HG02885 (cell line): ENCODE measurements around the gene PRR5L.

Experiments used
- ATAC-seq: cut with Tn5 transposase; IDR thresholded peaks from one replicate; pipeline ENCODE4 v1.9.1; 2021; ENCODE audit warnings: mild to moderate bottlenecking; ENCODE audit not compliant: unreplicated experiment, poor library complexity

The PRR5L gene

DNA sequence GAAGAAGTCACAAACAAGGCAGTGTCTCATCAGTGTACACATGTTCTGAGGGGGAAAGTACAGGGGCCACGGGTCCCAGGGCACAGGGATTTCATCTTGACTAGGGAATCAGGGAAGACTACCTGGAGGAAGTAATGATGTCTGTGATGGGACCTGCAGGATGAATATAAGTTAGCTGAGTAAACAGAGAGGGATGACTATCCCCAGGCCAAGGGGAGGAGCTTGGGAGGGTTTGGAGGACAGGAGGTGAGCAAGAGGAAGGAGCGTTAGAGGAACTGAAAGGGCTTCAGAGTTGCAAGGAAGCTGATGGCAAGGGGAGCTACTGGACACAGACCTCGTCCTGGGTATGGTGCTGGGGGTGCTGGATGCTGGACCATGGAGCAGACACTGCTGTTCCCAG, 157.6 kb downstream of the PRR5L start:
- no peak for ATAC-seq

DNA sequence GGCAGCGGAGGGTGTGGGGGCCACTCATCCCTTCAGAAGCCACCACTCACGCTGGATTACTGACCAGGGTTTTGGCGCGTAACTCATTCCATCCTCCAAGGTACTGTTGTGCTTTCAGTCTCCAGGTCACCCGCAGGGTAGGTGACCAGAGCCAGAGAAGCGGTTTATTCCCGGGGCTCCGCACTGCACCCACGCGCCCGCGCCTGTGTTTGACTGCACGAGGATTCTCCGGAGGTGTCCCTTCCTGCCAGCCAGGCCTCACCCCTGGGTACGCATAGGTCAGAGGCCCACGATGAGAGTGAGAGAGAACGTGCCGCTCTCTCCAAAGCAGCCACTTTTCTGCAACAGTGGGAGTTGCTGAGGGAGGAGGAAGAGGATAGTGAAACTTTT, 158.5 kb downstream of the PRR5L start:
- ATAC-seq: no peak

DNA sequence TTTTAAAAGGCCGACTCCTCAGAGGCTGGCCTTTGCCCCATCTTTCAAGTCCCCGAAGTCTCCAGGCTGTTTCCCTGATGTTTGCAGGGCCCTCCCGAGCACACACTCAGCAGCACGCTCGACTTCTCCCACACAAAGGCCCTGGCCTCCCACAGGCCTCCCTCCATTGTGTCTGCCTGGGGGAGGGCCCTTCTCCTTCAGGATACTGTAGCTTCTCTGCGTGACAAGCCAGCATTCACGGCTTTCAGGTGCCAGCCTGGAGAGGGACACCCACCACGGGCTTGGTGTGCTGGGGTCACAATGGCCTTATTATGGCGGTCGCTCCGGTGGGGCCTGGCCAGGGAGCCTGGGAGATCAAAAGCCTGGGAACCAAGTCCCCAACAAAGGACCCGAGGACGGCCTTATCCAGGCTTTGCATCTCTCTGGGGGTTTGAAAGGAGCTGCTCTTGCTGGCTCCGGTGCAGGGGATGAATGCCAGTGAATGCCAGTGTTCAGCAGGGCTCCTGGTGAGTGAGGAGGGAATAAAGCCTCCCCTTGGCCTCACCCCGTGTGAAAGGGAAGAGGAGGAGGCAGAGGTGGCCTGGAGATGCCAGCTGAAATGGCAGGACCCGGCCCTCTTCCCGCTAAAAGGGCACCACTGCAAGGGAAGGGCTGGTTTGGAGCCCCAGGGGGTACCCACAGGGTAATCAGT, 159.0 kb downstream of the PRR5L start:
- ATAC-seq: no peak

DNA sequence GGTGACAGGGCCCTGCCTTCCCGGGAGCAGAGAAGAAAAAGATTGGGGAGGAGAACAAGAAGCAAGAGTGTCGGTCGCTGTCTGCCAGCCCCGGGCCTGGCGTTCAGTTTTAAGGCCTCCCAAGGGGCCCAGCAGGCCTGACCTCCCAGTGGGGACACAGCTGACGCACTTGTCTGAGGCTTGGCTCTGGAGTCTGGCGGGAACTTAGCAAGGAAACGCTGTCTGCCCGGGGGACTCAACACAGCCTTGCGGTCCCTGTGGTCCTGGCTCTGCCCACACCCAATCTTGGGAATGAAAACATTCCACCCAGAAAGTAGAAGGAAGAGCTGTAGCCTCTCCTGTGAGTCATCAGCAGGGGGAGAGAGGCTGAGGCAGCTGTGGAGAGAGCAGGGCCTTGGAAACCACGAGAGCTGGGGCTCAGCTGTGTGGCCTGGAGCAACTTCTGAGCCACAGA, 159.6 kb downstream of the PRR5L start:
- no peak for ATAC-seq

DNA sequence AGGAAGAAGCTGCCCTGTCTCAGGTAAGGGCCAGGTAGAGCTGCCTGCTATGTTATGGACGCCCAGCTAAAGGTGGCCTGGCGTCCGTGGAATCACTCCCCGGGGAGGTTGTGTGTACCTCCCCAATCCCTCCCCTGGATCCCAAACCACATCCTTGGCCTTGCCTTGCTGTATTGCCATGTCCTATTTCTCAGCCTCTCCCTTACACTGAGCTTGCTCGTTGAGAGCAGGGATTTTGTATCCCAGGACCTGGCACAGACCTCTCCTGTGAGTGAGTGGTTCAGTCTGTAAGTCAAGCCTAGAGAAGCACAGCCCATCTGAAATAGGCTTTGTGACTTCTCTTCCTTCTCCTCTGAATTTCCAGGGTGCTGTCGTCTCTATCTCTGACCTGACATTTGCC, 160.1 kb downstream of the PRR5L start:
- no peak for ATAC-seq

DNA sequence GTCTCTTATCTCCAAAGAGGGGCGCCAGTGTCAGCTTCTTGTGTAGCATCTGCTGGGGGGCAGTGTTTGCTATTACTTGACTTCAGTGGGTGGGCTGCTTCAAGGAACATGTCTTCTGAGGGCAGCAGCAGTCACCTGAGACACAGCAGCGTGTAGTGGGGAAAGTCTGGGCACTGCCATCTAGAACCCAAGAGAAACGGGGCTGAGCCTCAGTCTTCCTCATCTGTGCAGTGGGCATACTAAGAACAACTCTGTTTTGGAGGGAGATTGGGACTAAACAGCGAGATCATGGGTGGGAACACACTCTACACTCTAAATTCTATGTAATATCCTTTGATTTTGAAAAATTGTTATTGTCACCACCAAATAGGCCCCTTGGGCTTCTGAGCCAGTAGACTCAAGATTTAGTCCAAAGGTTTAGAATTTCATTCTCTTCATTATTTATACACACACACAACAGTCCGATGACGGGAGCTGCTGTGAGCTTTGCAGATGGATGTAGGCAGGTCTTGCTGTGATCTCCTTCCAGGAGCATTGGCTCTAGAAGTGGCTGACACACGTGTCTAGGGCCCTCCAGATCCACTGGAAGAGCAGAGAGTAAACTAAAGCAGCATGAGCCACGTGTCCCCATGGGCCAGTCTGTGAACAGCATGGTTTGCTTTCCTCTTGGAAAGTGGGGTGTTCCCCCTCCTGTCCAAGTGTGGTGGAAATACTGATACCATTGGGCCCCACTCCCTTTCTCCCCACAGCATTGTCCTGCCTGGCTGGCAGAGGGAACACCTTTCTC, 162.2 kb downstream of the PRR5L start:
- no peak for ATAC-seq

DNA sequence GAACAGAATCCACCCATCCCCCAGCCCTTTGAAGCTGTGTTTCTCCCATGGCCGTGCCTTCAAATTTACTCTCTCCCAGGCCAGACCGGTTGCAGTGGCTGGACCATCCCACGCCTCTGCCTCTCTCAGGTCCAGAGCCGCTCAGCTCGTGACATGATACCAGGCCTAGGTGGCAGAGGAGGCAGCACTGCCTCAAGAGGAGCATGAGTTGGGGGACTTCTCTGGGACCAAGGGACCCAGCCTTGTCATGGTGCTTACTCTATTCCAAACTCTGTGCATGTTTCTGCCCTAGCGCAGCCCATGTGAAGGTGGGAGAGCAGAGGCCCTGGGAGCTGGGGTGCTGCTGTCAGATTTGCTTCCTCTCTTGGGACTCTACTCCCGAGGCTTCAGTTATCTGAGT, 163.0 kb downstream of the PRR5L start:
- no peak for ATAC-seq

DNA sequence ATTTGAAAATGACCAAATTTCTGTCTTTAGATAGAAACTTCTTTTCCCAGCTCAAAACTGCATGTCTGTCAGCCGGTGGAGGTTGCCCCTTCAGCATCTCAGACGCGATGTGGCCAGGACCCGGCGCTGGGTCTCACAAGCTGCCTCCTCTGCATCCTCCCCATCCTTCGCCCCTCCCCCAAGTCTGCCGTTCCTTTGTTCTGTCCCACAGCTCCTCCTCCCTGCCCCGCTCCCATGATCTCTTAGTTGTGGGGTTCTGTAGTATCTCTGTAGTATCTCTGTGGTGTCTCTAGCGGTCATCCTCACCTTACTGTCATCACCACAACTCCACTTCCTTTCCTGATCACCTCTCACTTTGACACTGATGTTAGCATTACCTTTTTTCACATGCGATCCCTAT, 164.1 kb downstream of the PRR5L start:
- no peak for ATAC-seq

DNA sequence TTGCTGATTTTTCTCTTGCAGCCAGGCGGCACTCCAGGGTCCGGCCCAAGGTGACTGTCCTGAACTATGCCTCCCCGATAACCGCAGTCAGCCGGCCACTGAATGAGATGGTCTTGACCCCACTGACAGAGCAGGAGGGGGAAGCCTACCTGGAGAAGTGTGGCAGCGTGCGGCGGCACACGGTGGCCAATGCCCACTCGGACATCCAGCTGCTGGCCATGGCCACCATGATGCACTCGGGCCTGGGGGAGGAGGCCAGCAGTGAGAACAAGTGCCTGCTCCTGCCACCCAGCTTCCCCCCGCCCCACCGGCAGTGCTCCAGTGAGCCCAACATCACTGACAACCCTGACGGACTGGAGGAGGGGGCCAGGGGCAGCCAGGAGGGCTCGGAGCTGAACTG, 166.2 kb downstream of the PRR5L start:
- ATAC-seq: no peak

DNA sequence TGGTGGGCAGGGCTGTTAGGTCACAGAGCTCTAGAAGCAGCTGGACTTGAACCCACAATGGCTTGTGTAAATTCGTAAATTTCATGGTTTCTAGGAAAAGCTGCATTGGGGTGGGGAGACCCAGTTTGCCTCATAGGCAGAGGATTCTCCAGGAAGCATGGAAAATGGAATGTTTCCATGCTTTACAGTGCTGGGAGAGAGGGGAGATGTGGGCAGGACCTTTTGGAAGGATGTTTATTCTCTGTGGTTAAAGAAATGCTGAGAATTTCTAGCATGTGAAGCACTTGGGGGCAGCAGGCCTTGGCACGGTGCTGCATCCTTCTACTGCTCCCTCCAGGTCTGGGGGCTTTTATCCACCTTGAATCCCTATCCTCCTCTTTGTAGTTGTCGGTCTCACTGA, 167.7 kb downstream of the PRR5L start:
- no peak for ATAC-seq

DNA sequence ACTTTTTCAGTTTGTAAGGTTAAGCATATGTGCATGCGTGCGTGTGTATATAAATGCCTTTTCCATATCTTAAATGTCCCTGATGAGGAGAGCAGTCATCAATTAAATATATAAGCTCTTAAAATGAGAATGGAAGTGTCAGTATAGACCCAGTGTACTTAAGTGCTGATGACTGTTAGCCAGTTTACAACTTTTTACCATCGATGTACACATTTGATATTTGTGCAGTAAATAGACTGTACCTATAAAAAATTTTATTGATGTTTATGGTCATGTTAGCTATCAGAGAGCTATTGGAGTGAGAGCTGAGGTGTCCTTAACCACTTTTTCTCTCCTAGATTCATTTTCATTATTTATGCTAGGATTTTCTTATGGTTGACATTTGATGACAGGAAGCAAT, 168.6 kb downstream of the PRR5L start:
- ATAC-seq: no peak

DNA sequence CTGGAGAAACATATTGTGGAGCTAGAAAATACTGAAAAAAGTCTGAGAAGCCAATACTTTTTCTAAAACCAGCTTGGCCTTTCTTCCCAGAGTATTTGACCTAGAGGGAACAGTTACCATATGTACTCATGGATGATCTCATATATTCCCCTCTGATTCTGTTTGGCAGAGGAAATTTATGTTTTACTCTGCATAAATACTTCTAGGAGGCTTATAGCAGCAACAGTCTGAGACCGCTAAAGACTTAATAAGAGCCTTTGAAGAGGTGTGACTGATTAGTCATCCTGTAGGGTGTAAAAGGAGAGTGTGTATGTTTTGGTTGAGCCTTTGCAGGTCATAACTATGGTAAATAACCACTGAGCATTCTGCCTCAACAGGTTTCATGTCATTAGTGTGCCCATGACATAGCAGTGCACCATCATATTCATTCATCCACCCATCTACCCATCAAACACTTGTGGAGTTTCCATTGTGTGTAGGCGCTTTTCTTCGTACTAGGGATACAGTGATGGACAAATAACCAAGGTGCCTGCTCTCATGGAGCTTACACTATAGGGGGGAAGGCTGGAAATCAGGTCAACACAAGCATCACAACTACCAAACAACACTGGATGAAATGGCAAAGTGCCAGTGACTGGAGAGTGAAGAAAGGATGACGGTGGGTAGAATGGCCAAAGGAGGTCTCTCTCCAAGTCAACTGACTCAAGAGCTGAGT, 169.5 kb downstream of the PRR5L start:
- ATAC-seq: no peak

DNA sequence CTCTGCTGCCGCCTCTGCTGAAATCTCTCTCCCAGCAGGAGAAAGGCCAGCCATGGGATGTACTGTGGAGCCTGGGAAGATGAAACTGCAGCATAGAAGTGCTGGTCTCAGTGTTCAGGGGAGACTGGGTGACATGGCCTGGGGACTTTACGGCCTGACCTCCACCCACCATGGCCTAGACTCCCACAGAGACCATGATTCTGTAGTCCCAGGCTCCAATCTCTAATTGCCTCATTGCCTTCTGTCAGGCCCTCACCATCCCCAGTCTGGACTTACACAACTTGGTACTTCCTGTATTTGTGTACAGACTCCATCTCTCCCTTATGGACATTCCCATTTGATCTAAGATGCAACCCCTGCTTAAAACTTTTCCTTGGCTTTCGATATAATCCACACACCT, 170.9 kb downstream of the PRR5L start:
- ATAC-seq: no peak

DNA sequence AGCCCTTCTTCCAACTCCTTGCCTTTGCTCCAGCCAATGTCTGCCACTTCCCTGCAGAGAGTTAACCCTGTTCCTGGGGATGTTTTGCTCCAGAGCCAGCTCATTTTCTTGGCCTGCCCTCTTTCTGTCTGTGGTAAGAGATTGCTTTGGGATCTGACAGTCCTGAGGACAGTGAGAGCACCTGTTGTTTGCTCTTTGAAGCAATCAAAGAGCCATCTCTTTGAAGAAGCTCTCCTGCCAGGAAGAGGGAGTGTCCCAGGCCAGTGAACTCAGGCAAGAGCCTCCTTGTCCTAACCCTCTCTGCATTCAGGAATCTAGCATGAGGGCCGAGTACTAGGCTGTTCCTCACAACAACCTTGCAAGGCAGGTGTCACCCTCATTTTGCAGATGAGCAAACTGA, 171.8 kb downstream of the PRR5L start:
- no peak for ATAC-seq

DNA sequence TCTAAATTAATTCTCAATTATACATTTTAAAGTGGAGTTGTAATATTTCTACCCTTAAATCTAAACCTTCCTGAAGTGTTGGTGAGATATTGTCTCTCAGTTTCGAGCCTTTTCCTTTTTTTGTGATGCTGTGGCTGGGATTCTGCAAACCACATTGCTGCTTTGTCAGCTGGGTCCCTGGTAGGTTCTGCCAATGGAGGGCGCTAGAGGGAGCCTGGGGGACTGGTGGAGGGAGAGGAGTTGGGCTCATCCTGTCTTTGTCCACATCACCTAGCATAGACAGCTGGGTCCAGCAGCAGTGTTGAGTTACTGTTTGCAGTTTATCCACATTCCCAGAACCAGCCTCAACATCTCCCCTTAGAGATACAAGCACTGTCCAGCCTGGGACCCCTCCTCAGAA, 173.0 kb downstream of the PRR5L start:
- ATAC-seq: no peak

DNA sequence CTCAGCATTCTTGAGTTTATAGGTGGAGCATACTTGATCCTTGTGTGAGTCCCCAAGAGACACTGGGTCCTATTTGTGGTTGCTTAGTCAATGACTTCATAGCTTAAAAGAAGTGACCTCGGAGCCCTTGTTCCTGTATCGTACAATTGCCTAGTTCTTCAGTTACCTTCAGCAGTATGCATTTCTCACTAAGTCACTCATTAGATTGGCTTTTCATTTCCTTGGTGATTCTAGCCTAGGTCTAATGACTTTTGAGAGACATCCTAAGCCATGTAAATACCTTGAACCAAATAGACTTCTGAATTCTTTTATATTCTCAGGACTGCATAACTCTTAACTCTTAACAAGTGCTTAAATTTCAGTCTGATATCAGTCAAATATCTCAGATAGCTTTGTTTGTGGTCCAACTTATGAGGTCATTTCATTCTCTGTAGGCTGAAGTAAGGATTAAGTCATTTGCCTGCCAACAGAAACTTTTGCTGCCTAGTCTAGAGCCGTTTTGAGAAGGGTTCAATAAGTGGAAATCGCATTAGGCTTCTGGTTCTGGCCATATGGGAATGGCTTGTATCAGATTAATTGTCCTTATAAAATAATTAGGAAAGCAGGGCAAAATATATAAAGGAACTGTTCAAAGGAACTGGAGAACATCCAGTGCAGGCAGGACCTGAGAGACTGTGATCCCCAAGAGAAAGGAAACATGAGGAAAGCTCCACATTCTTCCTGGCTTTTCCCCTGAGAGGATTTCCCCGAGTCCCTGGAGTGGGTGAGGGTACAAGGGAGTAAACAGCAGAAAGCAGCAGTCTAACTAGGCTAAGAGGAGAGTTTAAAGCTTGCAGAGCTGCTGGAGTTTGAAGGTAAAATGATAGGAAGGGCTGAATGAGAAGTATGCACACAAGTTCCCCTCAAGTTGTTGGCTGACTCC, 174.1 kb downstream of the PRR5L start:
- ATAC-seq: peak; percentile 78

DNA sequence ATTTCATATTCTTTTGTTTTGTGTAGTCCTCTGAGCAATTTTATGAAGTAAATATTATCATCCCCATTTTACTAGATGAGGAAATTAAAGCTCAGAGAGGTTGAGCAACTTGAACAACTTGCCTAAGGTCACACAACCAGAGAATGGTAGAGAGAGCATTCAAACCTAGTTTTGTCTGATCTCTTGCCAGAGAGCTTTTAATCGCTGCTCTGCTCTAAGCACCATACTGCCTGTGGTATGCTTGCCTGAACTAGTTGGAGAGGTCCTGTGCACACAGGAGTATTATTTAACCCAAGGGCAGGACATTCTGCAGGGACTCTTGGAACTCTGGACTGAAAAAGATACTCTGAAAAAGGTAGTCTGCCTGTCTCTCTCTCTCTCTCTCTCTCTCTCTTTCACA, 175.5 kb downstream of the PRR5L start:
- no peak for ATAC-seq

DNA sequence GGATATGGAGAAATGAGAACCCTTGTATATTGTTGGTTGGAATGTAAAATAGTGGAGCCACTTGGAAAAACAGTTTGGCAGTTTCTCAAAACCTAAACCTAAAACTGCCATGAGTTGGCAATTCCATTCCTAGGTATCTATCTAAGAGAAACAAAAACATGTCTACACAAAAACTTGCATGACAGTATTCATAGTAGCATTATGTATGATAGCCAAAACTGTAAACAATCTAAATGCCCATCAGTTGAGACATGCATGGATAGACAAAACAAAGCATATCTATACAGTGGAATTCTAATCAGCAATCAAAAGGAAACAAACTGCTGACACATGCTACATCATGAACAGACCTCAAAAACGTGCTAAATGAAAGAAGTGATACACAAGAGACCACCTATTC, 179.1 kb downstream of the PRR5L start:
- ATAC-seq: no peak

DNA sequence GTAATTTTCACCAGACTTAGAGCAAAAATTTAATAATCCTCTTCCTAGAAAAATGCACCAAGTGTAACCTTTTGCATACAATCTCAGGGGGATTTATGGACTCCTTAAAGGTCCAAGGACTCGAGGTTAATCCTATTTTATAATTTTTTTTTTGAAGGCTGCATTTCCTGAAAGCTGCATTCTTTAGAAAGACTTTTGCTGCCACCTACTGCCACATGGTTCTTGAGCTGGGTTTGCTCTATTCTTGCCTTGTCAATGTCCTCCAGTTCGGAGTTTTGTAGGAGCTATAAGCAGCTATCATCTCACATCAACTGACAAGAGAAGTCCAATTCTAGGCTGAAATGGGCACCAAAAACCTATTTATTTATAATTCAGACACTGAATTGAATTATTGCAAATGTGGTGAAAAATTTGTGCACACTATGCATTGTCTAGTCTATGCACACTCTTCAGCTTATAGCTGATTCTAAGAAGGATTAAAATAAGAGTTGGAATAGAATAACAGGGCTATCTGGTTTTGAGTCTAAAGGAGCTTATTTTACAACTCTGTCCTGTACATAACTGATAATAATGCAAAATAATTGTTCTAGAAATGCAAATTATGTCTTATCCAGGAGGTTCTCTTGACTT, 182.7 kb downstream of the PRR5L start:
- ATAC-seq: no peak

DNA sequence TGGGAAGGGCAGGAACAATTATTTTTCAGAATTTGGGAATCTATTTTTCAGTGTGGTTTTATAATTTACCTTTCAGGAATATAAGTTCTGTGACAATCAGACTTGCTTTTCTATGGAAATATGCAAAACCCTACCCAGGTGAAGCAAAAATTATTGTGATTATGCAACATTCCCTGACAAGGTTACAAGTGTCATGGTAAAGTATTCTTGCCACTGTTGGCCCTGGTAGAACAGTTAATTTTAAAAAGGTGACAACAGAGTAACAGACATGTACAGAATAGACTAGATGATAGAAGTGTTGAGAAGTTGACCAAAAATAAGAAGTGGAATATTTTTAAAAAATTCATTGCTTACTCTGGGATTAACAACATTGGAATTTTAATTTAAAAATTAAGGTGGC, 184.7 kb downstream of the PRR5L start:
- no peak for ATAC-seq
